Cardiac fibroblast (primary cell): ENCODE measurements around the gene RAP1A.

Source experiments
- DNase-seq, 2 donors: peaks; one replicate each; pipeline versions ENCODE4 v3.0.0 to v3.0.0-alpha.2; 2010; ENCODE audit warnings: low read depth in 2 of 2
- H3K4me3 ChIP-seq, 2 donors: replicated peaks in 1 of 2; 1 replicate in 1 of 2; 2 replicates in 1 of 2; pipeline ENCODE4 v1.5.1; 2011; ENCODE audit warnings: low read depth in 2 of 2, low read length in 2 of 2, mild to moderate bottlenecking in 2 of 2, moderate library complexity in 1 of 2
- TF ChIP-seq, protein P1 (sequence below): IDR thresholded peaks from one replicate; pipeline ENCODE4 v1.5.1; 2011; ENCODE audit warnings: low read depth, mild to moderate bottlenecking, low read length, inconsistent platforms

Gene RAP1A

DNA sequence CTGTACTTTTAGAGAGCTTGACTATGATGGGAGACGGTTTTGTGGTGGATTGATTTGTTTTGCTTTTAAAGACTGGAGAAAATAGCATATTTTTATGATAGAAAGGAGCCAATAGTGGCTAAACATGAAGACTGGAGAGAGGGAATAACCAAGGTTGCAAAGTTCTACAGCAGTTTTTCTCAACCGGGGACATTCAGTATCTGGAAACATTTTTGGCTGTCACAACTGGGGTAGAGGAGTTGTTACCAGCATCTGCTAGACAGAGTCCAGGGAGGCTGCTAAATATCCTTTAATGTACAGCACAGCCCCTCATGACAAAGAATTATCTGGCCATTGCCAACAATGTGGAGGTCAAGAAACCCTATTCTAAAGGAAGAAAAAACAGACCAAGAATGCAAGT is 38.4 kb upstream of the RAP1A start:
- TF ChIP-seq, protein P1, sequence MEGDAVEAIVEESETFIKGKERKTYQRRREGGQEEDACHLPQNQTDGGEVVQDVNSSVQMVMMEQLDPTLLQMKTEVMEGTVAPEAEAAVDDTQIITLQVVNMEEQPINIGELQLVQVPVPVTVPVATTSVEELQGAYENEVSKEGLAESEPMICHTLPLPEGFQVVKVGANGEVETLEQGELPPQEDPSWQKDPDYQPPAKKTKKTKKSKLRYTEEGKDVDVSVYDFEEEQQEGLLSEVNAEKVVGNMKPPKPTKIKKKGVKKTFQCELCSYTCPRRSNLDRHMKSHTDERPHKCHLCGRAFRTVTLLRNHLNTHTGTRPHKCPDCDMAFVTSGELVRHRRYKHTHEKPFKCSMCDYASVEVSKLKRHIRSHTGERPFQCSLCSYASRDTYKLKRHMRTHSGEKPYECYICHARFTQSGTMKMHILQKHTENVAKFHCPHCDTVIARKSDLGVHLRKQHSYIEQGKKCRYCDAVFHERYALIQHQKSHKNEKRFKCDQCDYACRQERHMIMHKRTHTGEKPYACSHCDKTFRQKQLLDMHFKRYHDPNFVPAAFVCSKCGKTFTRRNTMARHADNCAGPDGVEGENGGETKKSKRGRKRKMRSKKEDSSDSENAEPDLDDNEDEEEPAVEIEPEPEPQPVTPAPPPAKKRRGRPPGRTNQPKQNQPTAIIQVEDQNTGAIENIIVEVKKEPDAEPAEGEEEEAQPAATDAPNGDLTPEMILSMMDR, result no peak
- DNase-seq, result no peak
- no peak overlapping the region for H3K4me3 ChIP-seq

DNA sequence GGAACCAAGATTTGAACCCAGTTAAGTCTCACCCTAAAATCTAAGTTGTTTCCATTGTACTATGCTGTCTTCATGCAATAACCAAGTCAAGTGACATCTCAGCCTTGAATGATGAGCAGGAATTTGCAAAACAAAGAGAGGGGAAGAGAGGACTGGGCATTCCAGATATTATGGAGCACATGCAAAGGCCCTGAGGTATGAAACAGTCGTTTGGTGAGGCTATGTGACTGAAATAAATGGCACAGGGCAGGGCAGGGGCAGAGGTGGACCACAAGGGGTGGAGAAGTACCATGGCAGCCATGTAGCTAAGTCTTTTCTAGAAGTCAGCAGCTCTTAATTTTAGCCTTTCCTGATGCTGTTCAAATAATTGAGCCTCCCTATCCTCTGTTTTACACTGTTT is 37.6 kb upstream of the RAP1A start:
- no peak overlapping the region for H3K4me3 ChIP-seq
- no peak for DNase-seq
- TF ChIP-seq, protein P1, result no peak

DNA sequence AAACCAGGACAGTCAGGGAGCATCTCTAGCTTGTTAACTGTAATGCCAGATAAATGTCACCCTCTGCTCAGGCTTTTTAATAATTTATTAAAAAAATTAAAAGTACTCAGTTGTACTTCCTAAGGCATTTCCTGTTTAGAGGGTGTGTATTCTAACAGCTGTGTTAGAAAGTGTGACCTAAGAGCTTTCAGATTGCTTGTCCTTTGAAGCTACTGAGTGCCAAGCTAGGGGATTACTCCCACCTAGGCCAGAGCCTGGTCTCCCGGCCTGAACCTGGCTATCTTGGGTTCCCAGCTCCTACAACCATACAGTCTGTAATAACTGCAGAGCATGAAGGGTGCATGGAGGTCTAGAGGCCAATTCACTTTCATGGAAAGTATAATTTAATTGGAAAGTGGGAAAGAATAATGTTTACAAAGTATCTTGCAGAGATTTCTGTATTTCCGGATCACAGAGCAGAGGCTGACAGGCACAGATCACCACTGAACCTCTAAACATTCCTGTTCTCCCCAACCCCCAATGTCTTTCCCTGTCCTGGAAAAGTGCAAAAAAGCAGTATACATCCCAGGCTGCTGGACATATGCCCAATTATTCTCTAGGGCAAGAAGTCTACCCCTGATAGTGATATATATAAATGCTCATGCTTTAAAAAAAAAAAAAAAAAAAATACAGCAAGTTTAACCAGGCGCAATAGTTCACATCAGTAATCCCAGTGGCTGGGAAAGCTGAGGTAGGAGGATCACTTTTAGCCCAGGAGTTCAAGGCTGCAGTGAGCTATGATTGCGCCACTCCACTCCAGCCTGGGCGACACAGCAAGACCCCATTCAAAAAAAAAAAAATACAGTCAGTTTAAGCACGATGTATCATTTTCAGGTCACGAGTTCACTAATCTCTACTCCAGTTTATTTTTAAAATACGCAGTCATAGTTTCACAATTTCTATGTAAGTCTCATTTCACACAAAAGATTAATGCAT is 36.7 kb upstream of the RAP1A start:
- no peak for DNase-seq
- TF ChIP-seq, protein P1, result no peak

DNA sequence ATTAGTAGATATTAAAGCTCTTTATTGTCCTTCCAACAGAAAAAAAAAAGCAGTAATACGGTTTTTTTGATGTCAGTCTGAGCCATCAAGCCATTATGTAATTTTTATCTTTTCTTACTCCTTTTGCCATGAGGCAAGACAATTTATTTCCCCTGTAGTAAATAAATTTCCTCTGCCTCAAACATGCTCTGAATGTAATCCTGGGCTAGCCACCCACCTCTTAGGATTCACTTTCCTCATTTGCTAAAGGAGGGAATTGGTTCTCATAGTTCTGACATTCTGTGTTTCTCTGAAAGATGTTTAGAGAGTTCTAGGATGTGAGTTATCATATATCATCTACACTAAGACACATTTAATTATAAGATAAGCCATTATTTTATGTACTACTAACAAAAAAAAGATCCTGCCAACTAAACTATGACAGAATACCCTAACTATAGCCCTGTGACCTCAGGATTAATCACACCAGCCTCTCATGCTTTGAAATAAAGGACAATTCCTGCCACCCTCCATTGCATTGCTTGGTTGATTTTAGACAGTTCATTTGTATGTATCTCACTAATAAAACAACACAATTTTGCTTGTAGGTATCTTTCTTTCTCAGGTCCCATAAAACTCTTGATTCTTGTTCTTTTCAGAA is 34.0 kb upstream of the RAP1A start:
- H3K4me3 ChIP-seq, result no peak overlapping the region
- TF ChIP-seq, protein P1, result no peak
- no peak for DNase-seq

More for the DNA sequence above, 36.7 kb upstream of the RAP1A start:
- no peak overlapping the region for H3K4me3 ChIP-seq

DNA sequence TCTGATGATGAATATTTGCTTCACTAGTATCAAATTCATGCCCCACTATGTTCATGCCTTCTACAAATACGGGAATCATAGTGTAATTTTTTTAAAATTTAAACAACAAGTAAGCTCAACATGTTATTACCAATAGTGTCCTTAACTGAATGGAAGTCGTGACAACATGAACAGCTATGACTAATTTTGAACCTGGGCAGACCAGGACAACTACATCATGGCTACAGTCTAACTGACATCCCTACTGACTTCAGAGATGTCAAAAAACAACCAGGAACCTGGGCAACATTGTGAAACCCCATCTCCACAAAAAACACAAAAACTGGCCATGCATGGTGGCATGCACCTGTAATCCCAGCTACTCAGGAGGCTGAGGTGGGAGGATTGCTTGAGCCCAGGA is 33.5 kb upstream of the RAP1A start:
- DNase-seq, result no peak
- no peak overlapping the region for H3K4me3 ChIP-seq
- TF ChIP-seq, protein P1, result no peak

DNA sequence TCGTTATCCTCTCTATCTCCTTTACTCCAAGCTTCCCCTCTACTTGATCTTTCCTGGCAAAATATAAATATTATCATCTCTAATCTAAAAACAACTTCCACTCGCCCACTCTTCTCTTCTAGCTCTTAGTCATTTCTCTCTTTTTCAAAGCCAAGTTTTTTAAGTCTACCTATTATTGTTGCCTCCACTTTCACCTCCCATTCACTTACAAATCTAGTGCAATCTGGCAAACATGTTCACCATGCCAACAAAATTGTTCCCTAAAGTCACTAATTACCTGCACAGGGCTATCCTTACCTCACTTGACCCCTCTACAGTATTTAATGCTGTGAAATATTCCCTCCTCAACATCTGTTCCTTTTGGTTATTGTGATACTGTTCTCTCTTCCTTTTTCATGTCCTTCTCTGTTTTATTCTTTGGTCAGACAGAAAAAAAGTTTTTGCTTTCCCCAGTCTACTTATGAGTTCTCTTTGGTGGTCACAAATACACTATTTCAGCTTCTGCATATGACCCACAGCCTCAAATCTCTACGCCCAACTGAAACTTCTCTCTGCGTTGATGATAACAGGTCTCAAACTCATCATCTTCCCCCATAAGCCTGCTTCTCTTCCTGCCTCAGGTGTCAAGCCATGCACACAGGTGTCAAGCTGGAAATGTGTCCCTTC is 31.9 kb upstream of the RAP1A start:
- no peak for DNase-seq
- H3K4me3 ChIP-seq, result no peak overlapping the region
- TF ChIP-seq, protein P1, result no peak
